Measurements from ENCODE around the gene TRIP4.

Gene TRIP4

DNA sequence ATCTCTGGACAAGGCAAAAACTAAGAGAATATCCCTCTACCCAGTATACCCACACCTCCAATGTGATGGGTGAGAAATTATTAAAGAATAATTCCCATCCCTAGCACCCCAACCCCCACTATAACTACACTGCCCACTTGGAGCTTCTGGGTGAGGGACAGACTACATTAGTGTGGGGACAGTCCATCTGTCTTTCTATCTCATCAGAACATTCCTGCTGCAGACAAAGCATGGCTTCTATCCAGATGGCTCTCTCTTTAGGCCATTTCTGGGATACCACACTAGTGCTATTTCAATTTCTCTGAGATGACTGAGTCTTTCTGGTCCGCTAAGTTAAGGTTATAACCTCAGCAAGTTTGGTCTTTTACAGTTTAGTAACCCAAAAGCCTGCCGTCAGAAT, 38.3 kb upstream of the TRIP4 start:
- TF ChIP-seq CREB1 (IDR thresholded peaks at IDR 0.05; ENCODE audit: low read depth) (no peak), RAD21 (IDR thresholded peaks at IDR 0.05; ENCODE audit: low read depth) (no peak), FOXM1 (IDR thresholded peaks at IDR 0.05; ENCODE audit: borderline replicate concordance, low read depth) (no peak), TEAD4 (IDR thresholded peaks at IDR 0.05) (no peak), NFIC (IDR thresholded peaks at IDR 0.05) (no peak), TAF1 (IDR thresholded peaks at IDR 0.05; ENCODE audit: low read depth) (no peak), EGR1 (IDR thresholded peaks at IDR 0.05) (no peak), TCF12 (IDR thresholded peaks at IDR 0.05; ENCODE audit: low read depth) (no peak), EP300 (IDR thresholded peaks at IDR 0.05; ENCODE audit: borderline replicate concordance) (no peak), CEBPB (IDR thresholded peaks at IDR 0.05) (no peak), YY1 (IDR thresholded peaks at IDR 0.05; ENCODE audit: low read depth) (no peak)
- TF ChIP-seq, protein P1, sequence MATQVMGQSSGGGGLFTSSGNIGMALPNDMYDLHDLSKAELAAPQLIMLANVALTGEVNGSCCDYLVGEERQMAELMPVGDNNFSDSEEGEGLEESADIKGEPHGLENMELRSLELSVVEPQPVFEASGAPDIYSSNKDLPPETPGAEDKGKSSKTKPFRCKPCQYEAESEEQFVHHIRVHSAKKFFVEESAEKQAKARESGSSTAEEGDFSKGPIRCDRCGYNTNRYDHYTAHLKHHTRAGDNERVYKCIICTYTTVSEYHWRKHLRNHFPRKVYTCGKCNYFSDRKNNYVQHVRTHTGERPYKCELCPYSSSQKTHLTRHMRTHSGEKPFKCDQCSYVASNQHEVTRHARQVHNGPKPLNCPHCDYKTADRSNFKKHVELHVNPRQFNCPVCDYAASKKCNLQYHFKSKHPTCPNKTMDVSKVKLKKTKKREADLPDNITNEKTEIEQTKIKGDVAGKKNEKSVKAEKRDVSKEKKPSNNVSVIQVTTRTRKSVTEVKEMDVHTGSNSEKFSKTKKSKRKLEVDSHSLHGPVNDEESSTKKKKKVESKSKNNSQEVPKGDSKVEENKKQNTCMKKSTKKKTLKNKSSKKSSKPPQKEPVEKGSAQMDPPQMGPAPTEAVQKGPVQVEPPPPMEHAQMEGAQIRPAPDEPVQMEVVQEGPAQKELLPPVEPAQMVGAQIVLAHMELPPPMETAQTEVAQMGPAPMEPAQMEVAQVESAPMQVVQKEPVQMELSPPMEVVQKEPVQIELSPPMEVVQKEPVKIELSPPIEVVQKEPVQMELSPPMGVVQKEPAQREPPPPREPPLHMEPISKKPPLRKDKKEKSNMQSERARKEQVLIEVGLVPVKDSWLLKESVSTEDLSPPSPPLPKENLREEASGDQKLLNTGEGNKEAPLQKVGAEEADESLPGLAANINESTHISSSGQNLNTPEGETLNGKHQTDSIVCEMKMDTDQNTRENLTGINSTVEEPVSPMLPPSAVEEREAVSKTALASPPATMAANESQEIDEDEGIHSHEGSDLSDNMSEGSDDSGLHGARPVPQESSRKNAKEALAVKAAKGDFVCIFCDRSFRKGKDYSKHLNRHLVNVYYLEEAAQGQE (IDR thresholded peaks at IDR 0.05; ENCODE audit: low read depth) = no peak
- TF ChIP-seq, protein P2, sequence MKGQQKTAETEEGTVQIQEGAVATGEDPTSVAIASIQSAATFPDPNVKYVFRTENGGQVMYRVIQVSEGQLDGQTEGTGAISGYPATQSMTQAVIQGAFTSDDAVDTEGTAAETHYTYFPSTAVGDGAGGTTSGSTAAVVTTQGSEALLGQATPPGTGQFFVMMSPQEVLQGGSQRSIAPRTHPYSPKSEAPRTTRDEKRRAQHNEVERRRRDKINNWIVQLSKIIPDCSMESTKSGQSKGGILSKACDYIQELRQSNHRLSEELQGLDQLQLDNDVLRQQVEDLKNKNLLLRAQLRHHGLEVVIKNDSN (IDR thresholded peaks at IDR 0.05) = no peak
- TF ChIP-seq, protein P3, sequence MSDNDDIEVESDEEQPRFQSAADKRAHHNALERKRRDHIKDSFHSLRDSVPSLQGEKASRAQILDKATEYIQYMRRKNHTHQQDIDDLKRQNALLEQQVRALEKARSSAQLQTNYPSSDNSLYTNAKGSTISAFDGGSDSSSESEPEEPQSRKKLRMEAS (IDR thresholded peaks at IDR 0.05) = no peak

DNA sequence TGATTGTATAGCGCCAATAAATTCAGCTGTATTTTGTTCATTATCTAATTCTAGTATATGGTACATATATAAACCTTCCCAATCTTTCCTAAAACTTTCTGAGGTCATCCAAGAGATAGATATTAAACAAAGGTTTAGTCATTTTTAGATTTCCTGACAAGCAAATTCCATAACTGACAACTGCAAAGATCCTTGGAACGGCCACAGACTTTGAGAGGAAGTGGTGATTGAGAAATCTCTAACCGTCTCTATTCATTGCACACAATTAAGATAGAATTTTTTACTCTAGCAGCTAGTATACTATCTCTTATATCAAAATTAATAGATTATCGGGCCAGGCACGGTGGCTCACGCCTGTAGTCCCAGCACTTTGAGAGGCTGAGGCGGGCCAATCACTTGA, 36.4 kb upstream of the TRIP4 start:
- TF ChIP-seq NFIC (IDR thresholded peaks at IDR 0.05) (no peak), RAD21 (IDR thresholded peaks at IDR 0.05; ENCODE audit: low read depth) (no peak), TCF12 (IDR thresholded peaks at IDR 0.05; ENCODE audit: low read depth) (no peak), CREB1 (IDR thresholded peaks at IDR 0.05; ENCODE audit: low read depth) (no peak), YY1 (IDR thresholded peaks at IDR 0.05; ENCODE audit: low read depth) (no peak), ZBTB7A (IDR thresholded peaks at IDR 0.05; ENCODE audit: low read depth) (no peak), EP300 (IDR thresholded peaks at IDR 0.05; ENCODE audit: borderline replicate concordance) (no peak), FOXM1 (IDR thresholded peaks at IDR 0.05; ENCODE audit: borderline replicate concordance, low read depth) (no peak), TEAD4 (IDR thresholded peaks at IDR 0.05) (no peak), EGR1 (IDR thresholded peaks at IDR 0.05) (no peak), CEBPB (IDR thresholded peaks at IDR 0.05) (no peak), TAF1 (IDR thresholded peaks at IDR 0.05; ENCODE audit: low read depth) (no peak)
- TF ChIP-seq, protein P3 (IDR thresholded peaks at IDR 0.05) = no peak
- TF ChIP-seq, protein P1 (IDR thresholded peaks at IDR 0.05; ENCODE audit: low read depth) = no peak
- TF ChIP-seq, protein P2 (IDR thresholded peaks at IDR 0.05) = no peak

DNA sequence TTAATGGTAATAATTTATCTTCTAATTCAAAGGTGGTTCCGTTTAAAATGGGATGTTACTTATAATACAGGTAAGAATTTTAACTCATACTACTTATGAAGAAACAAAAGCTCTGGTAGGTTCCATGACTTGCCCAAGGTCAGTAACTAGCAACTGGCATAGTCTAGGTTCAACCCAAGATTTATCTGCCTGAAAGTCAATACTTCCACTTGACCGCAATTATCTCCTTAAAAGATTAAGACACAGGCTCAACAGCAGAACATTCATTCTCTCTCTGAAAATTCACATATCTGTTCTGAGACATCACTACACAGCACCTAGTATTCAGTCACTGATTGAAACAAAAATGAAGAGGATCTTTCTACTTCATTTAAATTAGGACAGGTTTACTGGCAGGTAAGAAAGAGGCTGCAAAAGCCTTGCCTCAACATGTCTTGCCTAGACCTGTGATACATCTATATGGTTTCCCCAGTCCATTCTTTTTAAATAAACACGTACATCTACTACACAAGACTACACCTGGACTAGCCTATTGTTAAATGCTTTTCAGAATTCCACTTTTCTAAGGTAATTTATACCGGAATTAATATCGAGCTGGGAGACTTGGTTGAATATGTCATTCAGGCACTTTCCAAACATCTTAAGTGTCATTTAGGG, 32.8 kb upstream of the TRIP4 start:
- TF ChIP-seq TEAD4 (IDR thresholded peaks at IDR 0.05) (no peak), FOXM1 (IDR thresholded peaks at IDR 0.05; ENCODE audit: borderline replicate concordance, low read depth) (no peak), CEBPB (IDR thresholded peaks at IDR 0.05) (no peak), YY1 (IDR thresholded peaks at IDR 0.05; ENCODE audit: low read depth) (no peak), TCF12 (IDR thresholded peaks at IDR 0.05; ENCODE audit: low read depth) (no peak), ZBTB7A (IDR thresholded peaks at IDR 0.05; ENCODE audit: low read depth) (no peak), NFIC (IDR thresholded peaks at IDR 0.05) (no peak), EGR1 (IDR thresholded peaks at IDR 0.05) (no peak), EP300 (IDR thresholded peaks at IDR 0.05; ENCODE audit: borderline replicate concordance) (no peak), TAF1 (IDR thresholded peaks at IDR 0.05; ENCODE audit: low read depth) (no peak), RAD21 (IDR thresholded peaks at IDR 0.05; ENCODE audit: low read depth) (no peak), CREB1 (IDR thresholded peaks at IDR 0.05; ENCODE audit: low read depth) (no peak)
- TF ChIP-seq, protein P1 (IDR thresholded peaks at IDR 0.05; ENCODE audit: low read depth) = no peak
- TF ChIP-seq, protein P3 (IDR thresholded peaks at IDR 0.05) = no peak
- TF ChIP-seq, protein P2 (IDR thresholded peaks at IDR 0.05) = no peak

All from Ishikawa (cell line).